ENCODE data around the gene GCKR.
A peak's percentile ranks its signal among the peaks of the same experiment; 100 is the strongest.

Gene GCKR

GRCh38 chr2:27494944-27495554, 1.6 kb upstream of the GCKR start, which contains the start of gene FNDC4:
TSS of gene FNDC4 (minus strand) at chr2:27495200. CDS start at chr2:27494679, 521 bp downstream.
- peak within 1 kb of the TSS; percentile 51; the same call in 1 of the 2 replicates for H3K4me3 ChIP-seq (ENCODE audit: low read length)
- TF ChIP-seq ZNF274 (IDR thresholded peaks at IDR 0.05; ENCODE audit: low read depth, low read length), result no peak

DNA sequence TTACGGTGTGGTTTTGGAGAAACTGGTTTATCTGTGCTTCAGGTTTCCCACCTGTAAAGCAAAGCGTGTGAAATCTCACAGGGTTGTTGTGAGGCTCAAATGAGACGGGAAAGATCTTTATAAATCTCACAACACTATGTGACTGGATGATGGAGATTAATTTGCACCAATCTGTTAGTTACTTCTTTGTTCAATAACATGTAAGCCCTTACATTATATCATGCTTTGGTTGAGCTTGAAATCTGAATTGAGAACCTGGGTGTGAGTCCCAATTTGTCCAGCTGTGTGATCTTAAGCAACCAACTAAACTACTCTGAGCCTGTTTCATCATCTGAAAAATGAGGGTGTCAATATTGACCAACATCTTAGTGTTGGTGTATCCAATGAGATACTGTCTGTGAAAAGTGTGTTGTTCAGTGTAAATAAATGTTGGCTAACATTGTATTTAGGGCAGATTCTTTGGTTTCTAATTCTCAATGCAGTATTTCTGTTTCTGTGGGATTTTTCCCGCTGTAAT, 741 bp upstream of the GCKR start:
- TF ChIP-seq ZNF274 (IDR thresholded peaks at IDR 0.05; ENCODE audit: low read depth, low read length), result no peak
- H3K4me3 ChIP-seq (ENCODE audit: low read length), result no peak overlapping the region

GRCh38 chr2:27497288-27497627, 619 bp downstream of the GCKR start:
- no peak for TF ChIP-seq ZNF274 (IDR thresholded peaks at IDR 0.05; ENCODE audit: low read depth, low read length)

GRCh38 chr2:27498975-27499374, 2.3 kb downstream of the GCKR start:
- TF ChIP-seq ZNF274 (IDR thresholded peaks at IDR 0.05; ENCODE audit: low read depth, low read length), result no peak
- no peak overlapping the region for H3K4me3 ChIP-seq (ENCODE audit: low read length)

More at GRCh38 chr2:27497288-27497627, 619 bp downstream of the GCKR start:
- H3K4me3 ChIP-seq (ENCODE audit: low read length), result no peak overlapping the region

- no peak for TF ChIP-seq ZNF274 (IDR thresholded peaks at IDR 0.05; ENCODE audit: low read depth, low read length)
- no peak overlapping the region for H3K4me3 ChIP-seq (ENCODE audit: low read length)
These were observed 4.4 kb downstream of the GCKR start for GRCh38 chr2:27501042-27501441.

DNA sequence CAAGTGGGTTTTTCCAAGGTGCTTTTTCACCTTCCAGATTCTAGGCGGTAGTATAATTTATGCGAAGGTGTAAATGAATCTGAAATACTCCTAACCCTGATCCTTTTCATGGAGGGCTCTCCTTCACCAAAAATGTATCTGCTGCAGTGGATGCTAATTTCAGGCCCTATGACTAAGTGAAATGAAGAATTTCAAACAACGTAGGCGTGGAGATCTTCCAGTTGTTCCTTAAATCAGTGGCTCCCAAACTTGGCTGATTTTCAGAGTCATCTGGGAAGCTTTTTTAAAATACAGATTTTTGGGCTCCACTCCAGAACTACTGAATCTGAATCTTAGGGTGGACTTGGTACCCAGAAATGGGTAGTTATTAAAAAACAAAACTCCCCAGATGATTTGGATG, 5.5 kb downstream of the GCKR start:
- no peak for TF ChIP-seq ZNF274 (IDR thresholded peaks at IDR 0.05; ENCODE audit: low read depth, low read length)
- no peak overlapping the region for H3K4me3 ChIP-seq (ENCODE audit: low read length)

- no peak overlapping the region for H3K4me3 ChIP-seq (ENCODE audit: low read length)
- TF ChIP-seq ZNF274 (IDR thresholded peaks at IDR 0.05; ENCODE audit: low read depth, low read length), result no peak
These were observed 9.9 kb downstream of the GCKR start for GRCh38 chr2:27506587-27506986.

DNA sequence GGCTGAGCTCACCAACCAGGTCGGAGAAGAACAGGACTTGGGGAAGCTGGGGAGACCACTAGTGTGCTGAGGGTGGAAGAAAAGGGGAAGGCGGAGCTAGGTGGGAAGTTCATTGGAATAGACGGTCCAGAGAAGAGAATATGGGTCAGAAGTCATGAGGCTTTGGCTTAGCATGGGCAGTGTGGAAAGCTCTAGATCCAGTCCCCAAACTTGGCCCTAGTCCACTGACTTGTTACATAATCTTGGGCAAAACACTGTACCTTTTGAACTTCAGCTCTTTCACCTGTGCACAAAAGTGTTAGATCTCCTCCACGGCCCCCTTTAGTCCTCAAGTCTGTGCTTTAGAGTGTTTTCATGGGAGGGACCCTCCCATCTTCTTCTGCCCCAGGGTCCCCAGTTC, 10.7 kb downstream of the GCKR start:
- no peak for TF ChIP-seq ZNF274 (IDR thresholded peaks at IDR 0.05; ENCODE audit: low read depth, low read length)
- H3K4me3 ChIP-seq (ENCODE audit: low read length), result no peak overlapping the region

GRCh38 chr2:27509326-27509725, 12.7 kb downstream of the GCKR start:
- H3K4me3 ChIP-seq (ENCODE audit: low read length), result no peak overlapping the region
- no peak for TF ChIP-seq ZNF274 (IDR thresholded peaks at IDR 0.05; ENCODE audit: low read depth, low read length)

DNA sequence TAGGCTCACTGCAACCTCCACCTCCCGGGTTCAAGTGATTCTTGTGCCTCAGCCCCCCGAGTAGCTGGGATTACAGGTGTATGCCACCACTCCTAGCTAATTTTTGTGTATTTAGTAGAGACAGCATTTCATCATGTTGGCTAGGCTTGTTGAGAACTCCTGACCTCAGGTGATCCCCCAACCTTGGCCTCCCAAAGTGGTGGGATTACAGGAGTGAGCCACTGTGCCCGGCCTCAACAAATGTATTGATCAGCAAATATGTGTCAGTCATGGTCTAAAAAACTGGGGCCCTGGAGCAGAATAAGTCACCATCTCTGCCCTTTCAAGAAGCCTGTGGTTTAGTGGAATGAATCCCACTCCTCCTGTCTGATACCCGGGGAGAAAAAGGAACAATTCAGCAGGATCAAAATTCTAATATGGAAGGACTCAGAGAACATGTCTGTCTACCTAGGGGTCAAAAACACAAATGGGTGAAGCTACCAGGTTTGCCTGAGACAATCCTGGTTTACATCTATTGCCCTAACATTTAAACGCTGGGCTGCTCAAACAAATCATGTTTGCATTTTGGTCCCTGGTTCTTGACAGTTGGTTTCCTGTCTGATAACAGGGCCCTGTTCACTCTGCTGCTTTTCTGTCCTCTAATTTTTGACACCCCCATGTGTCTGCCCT, 21.6 kb downstream of the GCKR start:
- no peak for TF ChIP-seq ZNF274 (IDR thresholded peaks at IDR 0.05; ENCODE audit: low read depth, low read length)
- no peak overlapping the region for H3K4me3 ChIP-seq (ENCODE audit: low read length)

- TF ChIP-seq ZNF274 (IDR thresholded peaks at IDR 0.05; ENCODE audit: low read depth, low read length), result no peak
- no peak overlapping the region for H3K4me3 ChIP-seq (ENCODE audit: low read length)
These were observed 22.1 kb downstream of the GCKR start for GRCh38 chr2:27518782-27519113.

GRCh38 chr2:27520316-27520715, 23.7 kb downstream of the GCKR start:
- no peak overlapping the region for H3K4me3 ChIP-seq (ENCODE audit: low read length)
- TF ChIP-seq ZNF274 (IDR thresholded peaks at IDR 0.05; ENCODE audit: low read depth, low read length), result no peak

DNA sequence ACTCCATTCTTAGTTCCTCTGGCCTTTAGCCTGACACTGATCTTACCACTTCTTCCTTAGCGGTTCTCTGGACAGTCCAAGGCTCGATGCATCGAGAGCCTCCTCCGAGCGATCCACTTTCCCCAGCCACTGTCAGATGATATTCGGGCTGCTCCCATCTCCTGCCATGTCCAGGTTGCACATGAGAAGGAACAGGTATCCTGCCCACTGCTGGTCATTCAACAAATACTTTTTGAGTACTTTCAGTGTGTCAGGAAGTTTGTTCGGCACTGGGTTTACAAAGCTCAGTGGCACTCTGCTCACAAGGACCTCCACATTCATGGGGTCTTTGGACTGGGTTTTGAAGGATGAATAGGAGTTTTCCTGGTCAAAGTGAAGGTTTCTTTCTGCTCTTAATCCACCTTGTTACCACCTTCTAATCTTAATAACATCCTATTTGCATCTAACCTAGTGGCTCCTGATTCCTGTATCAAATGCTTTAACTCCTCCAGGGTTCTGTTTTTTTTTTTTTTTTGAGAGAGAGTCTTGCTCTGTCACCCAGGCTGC, 25.8 kb downstream of the GCKR start:
- H3K4me3 ChIP-seq (ENCODE audit: low read length), result no peak overlapping the region
- no peak for TF ChIP-seq ZNF274 (IDR thresholded peaks at IDR 0.05; ENCODE audit: low read depth, low read length)

GRCh38 chr2:27527182-27527581, 30.5 kb downstream of the GCKR start:
- H3K4me3 ChIP-seq (ENCODE audit: low read length), result no peak overlapping the region
- no peak for TF ChIP-seq ZNF274 (IDR thresholded peaks at IDR 0.05; ENCODE audit: low read depth, low read length)

- TF ChIP-seq ZNF274 (IDR thresholded peaks at IDR 0.05; ENCODE audit: low read depth, low read length), result no peak
- H3K4me3 ChIP-seq (ENCODE audit: low read length), result no peak overlapping the region
These were observed 35.3 kb downstream of the GCKR start for GRCh38 chr2:27531983-27532382.

Data from GM08714 (cell line).